DMS153 (cell line): ENCODE data around the gene PSMC3.
A peak's percentile ranks its signal among the peaks of the same experiment; 100 is the strongest.

Experiments
- DNase-seq: peaks from one replicate; lab custom pipeline; 2025; lab: John Stamatoyannopoulos, UW

The PSMC3 gene

GRCh38 chr11:47426062-47426956, at the start of gene PSMC3:
Gene PSMC3 (minus strand): TSS chr11:47426439. CDS start chr11:47426279, 160 bp downstream.
- DNase-seq, result peak; percentile 93

DNA sequence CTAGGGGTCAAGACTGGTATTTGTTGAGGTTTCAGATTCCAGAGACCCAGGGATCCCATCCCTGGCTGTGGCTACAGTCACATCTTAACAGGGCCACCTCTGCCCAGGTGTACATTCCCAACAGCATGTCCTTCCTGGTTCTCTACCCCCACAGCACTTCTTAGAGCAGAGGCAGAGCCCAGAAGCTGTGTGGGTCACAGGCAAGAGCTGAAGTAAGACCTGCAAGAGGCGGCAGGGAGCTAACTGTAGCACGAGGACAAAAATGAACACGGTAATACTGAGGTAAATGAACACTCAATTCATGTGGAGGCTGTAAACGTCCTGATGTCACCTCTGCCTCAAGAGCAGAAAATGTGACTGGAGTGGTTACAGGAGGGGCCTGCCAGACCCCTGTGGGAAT, 44.4 kb upstream of the PSMC3 start:
- no peak for DNase-seq

DNA sequence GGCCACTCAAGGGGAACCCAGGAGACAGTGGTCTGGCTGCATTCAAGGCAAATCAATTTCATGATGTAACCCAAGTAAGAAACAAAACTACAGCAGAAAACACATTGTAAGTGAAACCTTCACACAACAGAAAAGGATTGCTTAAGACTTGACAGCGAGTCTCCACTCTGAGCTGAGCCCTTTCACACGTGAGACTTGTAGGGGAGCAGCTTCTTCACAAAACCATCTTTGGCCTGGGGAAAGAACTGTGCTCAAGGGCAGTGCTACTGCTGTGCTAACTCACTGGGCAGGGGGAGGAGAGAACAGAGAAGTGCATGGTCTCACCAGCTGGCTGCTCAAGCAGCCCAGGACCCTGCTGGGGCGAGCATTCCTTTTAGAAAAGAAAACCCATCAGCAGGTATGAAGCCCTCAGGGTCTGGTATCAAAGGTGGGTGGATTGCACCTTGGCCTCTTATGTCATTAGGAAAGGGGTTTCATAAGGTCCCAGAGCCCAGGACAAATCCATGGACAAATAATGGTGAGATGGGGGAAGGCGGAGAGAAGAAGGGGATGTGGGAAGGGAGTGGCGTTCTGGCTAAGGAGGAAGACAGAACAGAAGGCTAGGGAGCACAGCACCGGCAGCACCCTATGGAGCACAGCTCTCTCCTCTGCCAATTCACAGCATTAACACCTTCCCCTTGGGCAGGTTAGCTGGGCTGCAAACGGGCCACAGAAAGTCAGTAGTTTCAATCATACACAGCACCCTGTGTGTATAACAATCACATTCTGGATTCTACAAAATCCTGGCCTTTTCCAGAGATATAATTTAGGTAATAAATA, 43.3 kb upstream of the PSMC3 start:
- no peak for DNase-seq

GRCh38 chr11:47468598-47469214, 42.5 kb upstream of the PSMC3 start:
- no peak for DNase-seq

DNA sequence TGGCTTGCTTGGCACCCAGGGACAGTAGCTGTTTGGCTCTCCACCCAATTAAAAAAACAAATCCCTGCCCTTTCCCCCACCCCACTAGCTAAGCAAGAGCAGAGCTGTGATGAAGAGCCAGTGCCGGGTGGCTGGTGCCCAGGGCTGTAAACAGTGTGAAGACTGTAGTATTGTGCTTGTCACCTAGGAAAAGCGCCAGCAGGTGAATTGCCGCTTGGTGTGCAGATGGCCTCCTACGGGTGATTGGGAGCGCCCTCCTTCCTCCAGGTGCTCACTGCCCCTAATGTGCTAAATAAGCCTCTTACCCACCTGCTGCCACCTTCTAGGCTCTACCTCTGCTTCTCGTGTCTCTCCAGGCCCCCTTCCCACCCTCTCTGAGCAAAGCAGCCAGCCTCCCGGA, 41.1 kb upstream of the PSMC3 start:
- peak; percentile 94 for DNase-seq

DNA sequence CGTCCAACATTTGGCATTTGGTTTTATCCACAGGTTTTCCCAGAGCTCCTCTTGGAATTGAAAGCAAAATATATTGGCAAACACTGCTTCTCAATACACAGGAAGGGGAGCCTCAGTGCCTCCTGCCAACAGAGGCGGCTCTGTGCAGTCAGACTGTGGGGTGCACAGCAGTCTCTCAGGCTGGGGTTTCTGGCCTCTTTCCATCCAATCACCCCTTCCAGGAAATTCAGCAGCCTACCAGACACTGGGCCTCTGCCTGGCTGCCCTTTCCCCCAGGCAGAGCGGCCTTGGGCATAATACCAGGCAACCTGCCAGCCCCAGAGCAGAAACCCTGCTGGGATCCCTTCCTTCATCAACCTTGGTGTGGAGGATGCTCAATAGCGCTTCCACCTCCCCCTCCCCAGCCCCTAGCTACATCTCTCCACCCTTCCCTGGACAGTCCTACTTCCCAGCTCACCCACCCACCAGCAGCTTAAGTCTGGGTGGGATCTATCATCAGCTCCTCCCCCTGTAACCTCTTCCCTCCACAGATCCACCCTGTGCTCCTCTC, 40.5 kb upstream of the PSMC3 start:
- DNase-seq, result peak; percentile 86

GRCh38 chr11:47466201-47466600, 40.0 kb upstream of the PSMC3 start:
- DNase-seq, result no peak

DNA sequence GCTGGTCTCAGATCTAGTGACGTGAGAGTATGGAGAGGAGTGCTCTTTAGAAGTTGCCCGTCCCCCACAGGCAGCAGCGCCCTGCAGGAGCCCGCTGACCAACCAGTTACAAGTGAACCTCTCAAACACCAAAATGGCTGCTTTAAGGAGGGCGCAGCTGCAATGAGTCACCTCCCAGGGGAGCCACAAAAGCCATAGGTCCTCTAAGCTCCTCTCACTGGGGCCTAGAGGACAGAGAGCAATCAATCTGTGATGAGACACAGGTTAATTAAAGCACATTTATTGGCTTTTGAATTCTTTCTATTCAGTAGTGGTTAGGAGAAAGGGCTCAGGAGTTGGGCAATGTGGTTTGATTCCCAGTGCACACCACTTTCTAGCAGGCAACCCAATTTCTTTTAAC, 38.2 kb upstream of the PSMC3 start:
- DNase-seq, result peak; percentile 99

GRCh38 chr11:47461876-47462275, 35.6 kb upstream of the PSMC3 start:
- no peak for DNase-seq

DNA sequence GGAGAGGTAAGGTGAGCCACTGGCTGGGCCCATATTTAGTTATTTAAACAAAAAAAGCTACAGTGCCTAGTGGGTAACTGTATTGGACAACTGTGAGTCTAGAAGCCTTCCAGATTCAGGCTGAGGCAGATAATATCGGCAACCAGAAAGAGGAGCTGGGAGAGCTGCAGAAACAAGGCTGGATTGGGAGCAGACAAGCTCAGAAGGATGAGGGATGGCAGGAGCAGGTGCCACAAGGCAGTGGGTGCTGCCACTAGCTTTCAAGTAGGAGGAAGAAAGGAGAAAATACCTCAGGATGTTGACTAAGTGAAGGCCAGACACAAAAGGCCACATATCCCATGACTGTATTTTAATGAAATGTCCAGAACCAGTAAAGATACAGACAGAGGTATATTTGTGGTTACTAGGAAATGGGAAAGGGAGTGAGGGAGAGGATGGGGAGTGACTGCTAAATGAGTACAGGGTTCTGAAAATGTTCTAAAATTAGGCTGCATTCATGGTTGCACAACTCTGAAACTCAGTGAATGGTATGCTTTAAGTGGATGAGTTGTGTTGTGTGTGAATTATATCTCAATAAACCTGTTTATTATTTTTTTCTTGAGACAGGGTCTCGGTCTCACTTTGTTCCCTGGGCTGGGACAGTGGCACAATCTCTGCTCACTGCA, 34.5 kb upstream of the PSMC3 start:
- DNase-seq, result no peak

GRCh38 chr11:47454258-47454671, 28.0 kb upstream of the PSMC3 start:
- peak; percentile 71 for DNase-seq

DNA sequence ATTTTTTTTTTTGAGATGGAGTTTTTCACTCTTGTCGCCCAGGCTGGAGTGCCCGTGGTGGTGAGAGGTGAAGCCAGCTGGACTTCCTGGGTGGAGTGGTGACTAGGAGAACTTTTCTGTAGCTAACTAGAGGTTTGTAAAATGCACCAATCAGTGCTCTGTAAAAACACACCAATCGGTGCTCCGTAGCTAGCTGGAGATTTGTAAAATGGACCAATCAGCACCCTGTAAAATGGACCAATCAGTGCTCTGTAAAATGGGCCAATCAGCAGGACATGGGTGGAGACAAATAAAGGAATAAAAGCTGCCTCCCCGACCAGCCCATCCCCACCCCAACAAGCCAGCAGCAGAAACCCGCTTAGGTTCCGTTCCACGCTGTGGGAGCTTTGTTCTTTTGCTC, 27.1 kb upstream of the PSMC3 start:
- DNase-seq, result no peak

DNA sequence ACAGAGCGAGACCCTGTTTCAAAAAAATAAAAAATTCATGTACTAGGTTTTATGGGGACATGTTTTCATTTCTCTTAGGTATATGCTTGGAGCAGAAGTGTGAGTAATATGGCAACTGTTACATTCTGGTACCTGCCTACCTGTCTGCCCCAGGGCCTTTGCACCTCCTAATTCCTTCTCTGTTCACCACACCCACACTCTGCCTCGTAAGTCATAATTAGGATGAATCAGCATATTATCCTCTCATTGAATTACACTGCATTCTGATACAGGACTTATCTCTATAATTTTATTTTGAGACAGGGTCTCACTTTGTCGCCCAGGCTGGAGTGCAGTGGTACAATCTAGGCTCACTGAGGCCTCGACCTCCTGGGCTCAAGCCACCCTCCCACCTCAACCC, 25.8 kb upstream of the PSMC3 start:
- DNase-seq, result no peak

- DNase-seq, result no peak
Observed at GRCh38 chr11:47451436-47451835, 25.2 kb upstream of the PSMC3 start.

GRCh38 chr11:47449541-47449940, 23.3 kb upstream of the PSMC3 start:
- DNase-seq, result no peak

- DNase-seq, result no peak
Observed at GRCh38 chr11:47448566-47449427, 22.6 kb upstream of the PSMC3 start, which contains the start of gene RAPSN. Gene RAPSN (minus strand): TSS chr11:47449136. CDS start chr11:47448964, 172 bp downstream.

GRCh38 chr11:47447906-47448305, 21.7 kb upstream of the PSMC3 start:
- no peak for DNase-seq

- DNase-seq, result no peak
Observed at GRCh38 chr11:47446833-47447232, 20.6 kb upstream of the PSMC3 start.

DNA sequence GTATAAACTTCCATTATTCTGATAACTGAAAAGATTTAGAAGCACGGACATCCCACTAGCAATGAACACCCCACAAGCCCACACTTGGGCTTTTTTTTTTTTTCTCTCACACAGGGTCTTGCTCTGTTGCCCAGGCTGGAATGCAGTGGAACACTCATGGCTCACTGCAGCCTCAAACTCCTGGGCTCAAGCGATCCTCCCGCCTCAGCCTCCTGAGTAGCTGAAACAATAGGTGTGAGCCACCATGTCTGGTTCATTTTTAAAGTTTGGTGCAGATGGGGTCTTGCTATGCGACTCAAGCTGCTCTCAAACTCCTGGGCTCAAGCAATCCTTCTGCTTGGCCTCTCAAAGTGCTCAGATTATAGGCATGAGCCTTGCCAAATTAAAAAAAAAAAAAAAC, 19.6 kb upstream of the PSMC3 start:
- no peak for DNase-seq

DNA sequence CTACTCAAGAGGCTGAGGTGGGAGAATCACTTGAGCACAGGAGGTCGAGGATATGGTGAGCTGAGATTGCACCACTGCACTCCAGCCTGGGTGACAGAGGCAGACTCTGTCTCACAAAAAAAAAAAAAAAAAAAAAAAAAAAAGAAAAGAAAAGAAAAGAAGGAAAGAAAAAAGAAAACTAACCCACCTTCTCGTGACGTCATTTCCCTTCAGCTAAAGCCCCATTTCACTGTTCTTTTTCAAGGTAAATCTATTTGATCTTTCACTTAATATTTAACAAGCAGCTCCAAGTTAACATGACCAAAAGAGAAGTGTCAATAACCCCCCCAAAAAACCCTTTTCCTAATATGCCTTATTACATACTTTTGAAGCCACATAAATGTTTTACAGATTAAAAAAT, 17.6 kb upstream of the PSMC3 start:
- no peak for DNase-seq
